AG08396 (cell line): Measurements from ENCODE around the gene HIGD2A.

Experiments used
- DNase-seq: peaks from one replicate; pipeline ENCODE4 v3.0.0; 2012; ENCODE audit warnings: low spot score, mixed read lengths

Gene HIGD2A

DNA sequence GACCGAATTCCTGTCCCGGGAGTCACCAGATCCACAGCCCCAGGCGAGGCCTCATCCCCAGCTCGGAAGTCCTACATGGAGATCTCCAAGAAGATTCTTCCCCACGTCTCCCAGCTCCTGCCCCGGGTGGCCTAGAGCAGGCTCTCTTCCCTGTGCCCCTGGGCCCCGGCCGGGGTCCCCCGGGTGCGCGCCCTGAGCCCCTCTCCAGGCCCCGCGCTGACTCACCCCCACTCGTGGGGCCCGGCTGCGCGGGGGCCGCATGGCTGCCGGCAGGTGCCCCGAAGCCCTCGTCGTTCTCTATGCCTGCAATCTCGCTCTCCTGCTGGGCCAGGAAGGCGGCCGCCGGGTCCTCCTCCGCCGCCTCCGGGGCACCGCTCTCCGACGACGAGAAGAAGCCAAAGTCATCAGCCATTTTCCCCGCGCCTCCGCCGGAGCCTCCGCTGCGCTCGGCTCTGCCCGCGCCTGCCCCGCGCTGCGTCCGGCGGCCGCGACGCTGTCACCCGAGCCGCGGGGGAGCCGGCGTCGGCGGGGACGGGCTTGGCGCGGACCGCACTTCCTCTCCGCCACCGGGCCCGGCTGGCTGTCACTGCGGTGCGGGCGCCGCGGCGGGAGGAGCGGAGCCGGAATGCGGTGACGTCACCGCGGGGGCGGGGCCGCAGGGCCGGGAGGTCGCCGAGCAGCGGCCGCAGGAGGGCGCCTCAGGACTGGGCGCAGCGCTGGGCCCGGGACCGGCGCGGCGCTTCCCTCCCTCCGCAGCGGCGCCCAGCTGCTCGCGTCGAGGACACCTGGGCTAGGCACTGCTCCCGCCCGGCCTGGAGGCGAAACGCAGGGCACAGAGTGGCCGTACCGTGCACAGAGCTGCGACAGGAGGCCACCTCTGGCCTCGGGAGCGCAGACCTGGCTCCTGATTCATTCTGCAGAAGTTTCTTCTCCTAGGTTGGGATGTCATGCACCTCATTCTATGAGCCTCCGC lies 27.7 kb downstream of the HIGD2A start, which contains the start of gene CLTB:
Gene CLTB (minus strand): TSS at position 588 of the 973 bp plus-strand sequence. CDS start 176 bp downstream, at position 412.
- peak; percentile 97 for DNase-seq

DNA sequence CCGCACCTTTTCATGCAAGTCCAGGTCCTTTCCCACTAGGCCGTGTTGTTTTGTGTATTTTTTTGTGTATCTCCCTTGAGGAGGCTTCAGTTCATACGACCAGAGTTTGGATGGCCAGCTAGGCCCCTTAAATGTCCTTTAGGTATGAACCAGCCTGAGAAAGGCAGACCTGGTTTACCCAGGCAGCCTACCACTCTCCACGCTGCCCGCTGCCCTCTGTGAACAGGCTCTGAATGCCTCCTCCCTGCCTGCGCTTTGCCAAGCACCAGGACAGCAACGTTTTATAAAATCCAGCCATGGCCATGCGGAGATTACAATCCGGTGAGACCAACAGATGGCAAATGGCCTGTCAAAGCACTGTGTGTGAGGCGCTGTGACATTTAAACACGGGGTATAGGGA lies 28.4 kb downstream of the HIGD2A start:
- DNase-seq: no peak

DNA sequence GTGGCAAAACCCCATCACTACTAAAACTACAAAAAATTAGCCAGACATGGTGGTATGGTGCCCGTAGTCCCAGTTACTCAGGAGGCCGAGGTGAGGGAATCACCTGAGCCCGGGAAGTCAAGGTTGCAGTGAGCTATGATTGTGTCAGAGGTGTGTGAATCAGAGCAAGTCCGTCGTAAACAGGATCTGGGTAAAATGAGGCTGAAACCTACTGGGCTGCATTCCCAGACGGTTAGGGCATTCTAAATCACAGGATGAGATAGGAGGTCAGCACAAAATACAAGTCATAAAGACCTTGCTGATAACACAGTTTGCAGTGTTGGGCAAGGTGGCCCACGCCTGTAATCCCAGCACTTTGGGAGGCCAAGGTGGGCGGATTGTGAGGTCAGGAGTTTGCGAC lies 29.7 kb downstream of the HIGD2A start:
- DNase-seq: no peak

DNA sequence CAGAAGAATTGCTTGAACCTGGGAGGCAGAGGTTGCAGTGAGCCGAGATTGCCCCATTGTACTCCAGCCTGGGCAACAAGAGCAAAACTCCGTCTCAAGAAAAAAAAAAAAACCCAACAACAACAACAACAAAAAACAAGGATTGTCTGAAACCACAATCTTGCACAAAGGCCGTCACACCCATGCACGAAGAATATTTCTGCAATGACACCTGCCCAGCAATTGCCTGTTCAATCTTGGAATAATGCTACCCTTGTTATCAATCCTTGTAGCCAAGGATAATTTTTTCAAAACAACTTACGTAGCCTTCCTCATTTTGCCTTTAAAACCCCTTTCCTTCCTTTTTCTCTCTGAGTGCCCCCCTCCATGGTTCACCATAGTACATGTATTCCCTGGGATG lies 31.5 kb downstream of the HIGD2A start:
- no peak for DNase-seq

DNA sequence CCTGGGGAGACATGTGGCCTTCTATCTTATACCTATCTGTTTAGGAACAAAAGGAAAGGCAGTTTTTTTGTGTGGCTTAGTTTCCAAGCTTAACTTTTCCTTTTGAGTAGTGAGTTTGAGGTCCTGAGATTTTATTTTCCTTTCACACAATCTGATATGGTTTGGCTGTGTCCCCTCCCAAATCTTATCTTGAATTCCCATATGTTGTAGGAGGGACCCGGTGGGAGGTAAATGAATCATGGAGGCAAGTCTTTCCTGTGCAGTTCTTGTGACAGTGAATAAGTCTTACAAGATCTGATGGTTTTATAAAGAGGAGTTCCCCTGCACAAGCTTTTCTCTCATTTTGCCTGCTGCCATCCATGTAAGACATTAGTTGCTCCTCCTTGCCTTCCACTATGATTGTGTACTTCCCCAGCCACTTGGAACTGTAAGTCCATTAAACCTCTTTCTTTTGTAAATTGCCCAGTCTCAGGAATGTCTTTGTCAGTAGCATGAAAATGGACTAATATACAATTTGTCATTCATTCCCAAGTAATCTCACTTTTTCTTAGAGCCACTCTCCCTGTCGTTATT lies 32.5 kb downstream of the HIGD2A start:
- DNase-seq: no peak

DNA sequence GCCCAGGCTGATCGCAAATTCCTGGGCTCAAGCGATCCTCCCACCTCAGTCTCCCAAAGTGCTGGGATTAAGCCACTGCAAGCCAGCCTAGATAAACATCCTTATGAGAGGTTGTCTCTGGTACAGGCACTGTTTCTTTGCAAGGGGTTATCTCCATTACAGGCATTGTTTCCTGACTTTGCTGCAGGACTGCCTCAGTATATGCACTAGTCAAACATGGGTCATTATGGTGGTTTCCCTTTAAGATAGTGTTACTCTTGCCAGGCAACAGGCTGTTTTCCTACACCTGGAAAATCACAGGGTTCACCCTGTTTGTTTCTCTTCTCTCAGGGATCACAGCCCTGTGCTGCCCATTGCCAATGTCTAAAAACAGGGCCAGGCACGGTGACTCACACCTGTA lies 35.6 kb downstream of the HIGD2A start:
- DNase-seq: no peak

DNA sequence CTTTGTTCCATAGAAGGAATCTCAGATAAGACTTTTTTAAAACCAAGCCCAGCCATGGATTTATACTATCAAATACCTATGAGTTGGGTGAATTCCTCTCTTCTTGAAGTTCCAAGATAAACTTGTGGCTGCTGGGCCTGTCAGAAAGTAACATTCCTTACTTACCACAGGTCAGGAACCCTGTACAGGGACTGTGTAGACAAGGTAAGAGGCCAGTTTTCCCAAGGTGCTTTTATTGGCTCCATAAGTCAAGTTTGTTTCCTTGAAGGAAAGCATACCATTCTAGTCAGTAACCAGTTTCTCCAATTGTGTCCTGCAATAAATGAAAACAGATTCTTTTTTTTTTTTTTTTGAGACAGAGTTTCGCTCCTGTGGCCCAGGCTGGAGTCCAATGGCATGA lies 36.6 kb downstream of the HIGD2A start:
- no peak for DNase-seq

DNA sequence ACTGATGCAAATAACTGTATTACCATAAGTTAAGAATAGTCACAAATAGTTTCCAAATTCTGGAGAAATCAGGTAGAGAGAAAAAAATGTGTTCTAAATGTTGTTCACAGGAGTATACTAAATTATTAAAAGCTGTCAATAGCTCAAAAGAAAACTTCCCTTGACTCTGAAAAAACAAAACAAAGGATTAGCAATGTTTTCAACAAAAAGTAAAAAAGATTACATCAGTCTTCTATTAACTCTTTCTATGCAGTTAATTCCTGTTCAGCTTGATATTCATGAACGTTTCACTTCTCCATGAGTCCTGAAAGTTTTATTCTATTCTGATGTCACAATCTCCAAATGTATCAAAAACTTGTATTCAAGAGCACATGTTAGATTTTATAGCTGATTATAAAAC lies 37.2 kb downstream of the HIGD2A start:
- no peak for DNase-seq

DNA sequence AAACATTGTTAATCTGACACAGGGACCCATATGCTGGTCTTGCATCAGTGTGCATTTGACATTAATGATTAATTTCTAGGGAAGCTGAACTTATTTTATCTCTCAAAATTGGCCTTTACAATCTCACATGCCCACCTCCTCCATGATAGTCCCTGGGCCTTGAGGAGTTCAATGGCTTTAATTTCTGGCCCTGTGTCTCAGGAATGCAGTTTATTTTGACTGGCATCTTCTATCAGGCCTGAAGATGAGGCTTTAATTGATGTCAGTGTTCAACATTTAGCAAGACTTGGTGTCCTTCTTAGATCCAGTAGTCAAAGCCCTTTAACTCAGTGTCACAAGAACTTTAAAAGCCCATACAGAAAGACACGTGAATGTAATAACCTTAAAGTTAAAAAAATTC lies 38.3 kb downstream of the HIGD2A start:
- no peak for DNase-seq

DNA sequence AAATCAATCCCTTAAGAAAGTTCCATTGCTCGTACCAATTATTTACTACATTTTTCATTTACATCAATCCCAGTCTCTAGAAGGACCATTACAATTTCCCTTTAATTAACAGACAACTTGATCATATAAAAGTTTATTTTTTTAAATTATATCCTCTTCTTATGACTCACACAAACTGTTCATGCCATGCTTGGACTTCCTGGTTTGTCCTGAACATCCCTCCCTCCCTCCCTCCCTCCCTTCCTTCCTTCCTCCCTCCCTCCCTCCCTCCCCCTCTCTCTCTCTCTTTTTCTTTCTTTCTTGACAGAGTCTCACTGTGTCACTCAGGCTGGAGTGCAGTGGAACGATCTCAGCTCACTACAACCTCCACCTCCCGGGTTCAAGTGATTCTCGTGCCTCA lies 39.4 kb downstream of the HIGD2A start:
- peak; percentile 44 for DNase-seq

DNA sequence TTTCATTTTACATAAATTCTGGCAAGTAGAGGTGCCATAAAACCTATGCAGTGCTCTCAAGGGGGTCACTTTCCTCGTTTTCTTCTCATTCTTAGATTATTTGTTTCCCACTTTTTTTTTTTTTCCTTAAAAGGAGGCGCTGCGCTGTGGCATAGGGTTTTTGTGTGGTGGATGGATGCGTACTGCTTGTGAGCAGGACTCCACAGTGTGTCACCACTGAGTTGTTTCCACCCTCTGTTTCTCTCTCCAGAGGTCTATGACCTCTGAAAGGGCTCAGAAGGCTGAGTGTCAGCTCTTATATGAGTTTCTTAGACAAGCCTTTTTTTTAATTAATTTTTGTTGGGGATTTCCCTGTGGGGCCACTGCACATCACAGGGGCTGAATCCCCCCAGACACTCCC lies 41.4 kb downstream of the HIGD2A start:
- DNase-seq: no peak

DNA sequence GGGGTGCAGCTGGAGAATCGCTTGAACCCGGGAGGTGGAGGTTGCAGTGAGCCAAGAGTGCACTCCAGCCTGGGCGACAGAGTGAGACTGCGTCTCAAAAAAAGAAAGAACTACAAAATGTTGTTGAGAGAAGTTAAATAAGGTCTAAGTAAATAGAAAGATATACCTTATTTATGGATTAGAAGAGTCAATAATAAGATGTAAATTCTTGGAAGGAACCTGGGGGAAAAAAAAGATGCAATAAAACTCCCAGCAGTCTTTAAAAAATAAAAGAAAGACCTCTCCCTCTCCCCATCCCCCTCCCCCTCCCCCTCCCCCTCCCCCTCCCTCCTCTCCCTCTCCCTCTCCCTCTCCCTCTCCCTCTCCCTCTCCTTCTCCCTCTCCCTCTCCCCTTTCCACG lies 44.2 kb downstream of the HIGD2A start:
- no peak for DNase-seq

DNA sequence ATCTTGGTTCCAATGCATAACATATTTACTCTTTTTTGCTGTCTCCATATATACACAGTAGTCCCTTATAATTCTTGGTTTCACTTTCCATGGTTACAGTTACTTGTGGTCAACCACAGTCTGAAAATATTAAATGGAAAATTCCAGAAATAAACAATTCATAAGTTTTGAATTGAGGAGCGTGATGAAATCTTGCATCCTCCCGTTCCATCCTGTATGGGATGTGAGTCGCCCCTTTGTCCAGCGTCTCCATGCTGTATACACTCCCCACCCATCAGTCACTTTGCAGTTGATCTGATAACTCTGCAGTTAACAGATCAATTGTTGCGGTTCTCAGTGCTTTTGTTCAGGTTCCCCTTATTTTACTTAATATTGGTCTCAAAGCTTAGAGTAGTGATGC lies 48.1 kb downstream of the HIGD2A start:
- peak; percentile 65 for DNase-seq

DNA sequence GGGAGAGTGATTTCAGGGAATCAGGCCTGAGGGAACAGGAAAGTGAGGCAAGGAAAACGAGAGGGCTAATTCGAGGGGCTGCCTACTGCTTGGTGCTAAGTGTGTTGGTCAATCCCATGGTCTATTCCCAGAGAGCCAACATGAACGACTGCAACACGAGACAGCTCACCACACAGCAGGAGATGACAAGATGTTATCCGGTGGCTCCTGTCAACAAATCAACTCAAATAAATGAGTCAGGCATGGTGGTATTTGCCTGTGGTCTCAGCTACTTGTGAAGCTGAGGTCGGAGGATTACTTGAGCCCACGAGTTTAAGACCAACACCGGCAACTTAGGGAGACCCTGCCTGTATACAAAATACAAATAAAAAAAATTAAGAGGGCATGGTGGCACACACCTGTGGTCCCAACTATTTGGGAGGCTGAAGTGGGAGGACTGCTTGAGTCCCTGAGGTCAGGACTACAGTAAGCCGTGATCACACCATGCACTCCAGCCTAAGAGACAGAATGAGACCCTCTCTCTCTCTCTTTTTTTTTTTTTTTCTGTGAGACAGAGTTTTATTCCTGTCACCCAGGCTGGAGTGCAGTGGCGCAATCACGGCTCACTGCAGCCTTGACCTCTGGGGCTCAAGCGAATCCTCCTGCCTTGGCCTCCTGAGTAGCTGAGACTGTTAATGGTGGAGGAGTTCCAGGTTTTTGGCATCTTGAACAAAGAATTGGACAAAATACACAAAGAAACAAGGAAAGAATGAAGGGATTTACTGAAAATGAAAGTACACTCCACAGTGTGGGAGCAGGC lies 50.6 kb downstream of the HIGD2A start:
- DNase-seq: peak; percentile 43
